ENCODE results near the gene TRAPPC2L.

DNA sequence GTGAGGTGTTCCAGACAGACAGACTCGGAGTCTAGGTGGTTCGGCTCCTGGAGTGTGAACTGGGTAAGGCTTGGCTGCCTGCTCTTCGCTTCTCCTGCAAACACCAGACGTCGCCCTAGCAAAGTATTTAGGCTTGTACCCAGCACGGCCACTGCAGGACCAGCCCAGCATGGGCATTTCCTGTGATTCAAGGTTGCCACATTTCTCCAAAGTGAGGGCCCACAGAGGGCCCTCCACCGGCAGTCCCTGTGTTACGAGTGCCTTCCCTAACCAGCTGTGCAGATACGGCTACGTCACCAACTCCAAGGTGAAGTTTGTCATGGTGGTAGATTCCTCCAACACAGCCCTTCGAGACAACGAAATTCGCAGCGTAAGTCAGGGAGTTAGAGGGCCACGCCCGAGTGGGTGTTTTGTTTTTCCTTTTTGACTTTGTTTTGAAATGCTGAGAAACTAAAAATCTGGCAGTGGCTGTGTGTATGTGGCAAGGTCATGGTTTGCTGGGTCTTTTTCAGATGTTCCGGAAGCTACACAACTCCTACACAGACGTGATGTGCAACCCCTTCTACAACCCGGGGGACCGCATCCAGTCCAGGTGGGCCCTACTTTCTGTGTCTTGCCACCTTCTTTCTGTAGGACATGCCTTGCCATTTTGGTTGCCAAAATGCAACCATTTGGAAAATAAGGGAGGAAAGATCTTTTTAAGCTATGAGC, 2.6 kb downstream of the TRAPPC2L start:
- TF ChIP-seq, protein P1, sequence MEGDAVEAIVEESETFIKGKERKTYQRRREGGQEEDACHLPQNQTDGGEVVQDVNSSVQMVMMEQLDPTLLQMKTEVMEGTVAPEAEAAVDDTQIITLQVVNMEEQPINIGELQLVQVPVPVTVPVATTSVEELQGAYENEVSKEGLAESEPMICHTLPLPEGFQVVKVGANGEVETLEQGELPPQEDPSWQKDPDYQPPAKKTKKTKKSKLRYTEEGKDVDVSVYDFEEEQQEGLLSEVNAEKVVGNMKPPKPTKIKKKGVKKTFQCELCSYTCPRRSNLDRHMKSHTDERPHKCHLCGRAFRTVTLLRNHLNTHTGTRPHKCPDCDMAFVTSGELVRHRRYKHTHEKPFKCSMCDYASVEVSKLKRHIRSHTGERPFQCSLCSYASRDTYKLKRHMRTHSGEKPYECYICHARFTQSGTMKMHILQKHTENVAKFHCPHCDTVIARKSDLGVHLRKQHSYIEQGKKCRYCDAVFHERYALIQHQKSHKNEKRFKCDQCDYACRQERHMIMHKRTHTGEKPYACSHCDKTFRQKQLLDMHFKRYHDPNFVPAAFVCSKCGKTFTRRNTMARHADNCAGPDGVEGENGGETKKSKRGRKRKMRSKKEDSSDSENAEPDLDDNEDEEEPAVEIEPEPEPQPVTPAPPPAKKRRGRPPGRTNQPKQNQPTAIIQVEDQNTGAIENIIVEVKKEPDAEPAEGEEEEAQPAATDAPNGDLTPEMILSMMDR (IDR thresholded peaks at IDR 0.05) = no peak
- no peak for TF ChIP-seq EZH2 (IDR thresholded peaks at IDR 0.05; ENCODE audit: borderline replicate concordance, insufficient read depth, low read depth, low read length, poor library complexity, severe bottlenecking)
